ENCODE data around the gene BTBD6. TPM values are rescaled to one million over a fixed set of nuclear protein-coding genes. Genes with fewer than 3 reads are reported as not detected.
"Not testable (repeated sequence)": the region's sequence is repeated elsewhere in the genome, so short reads cannot be mapped to it uniquely, and the experiment has no call there.

The BTBD6 gene
- total RNA-seq, 1 donor from 2014 or later = 167 TPM

GRCh38 chr14:105292826-105293711 is 44.7 kb downstream of the BTBD6 start:
- no peak for DNase-seq (ENCODE audit: low read depth)

- peak; percentile 43 for DNase-seq (ENCODE audit: low read depth)
These were observed 45.8 kb downstream of the BTBD6 start for GRCh38 chr14:105294142-105294597.

- not testable (repeated sequence) for DNase-seq (ENCODE audit: low read depth)
These were observed 49.0 kb downstream of the BTBD6 start for GRCh38 chr14:105297311-105297710.

GRCh38 chr14:105299654-105300541 is 51.6 kb downstream of the BTBD6 start:
- no peak for DNase-seq (ENCODE audit: low read depth)

Other genes starting within 250 kb of the BTBD6 start
- gene CDCA4, start 227.4 kb upstream of the BTBD6 start, total RNA-seq = 12.9 and 15.9 TPM in 2 replicates
- not detected in 2 replicates for gene GPR132, start 183.1 kb upstream of the BTBD6 start, total RNA-seq
- 32.5 and 42.7 TPM in 2 replicates for gene JAG2, start 79.8 kb upstream of the BTBD6 start, total RNA-seq
- 33.2 and 40.9 TPM in 2 replicates for gene NUDT14, start 67.2 kb upstream of the BTBD6 start, total RNA-seq
- 80.5 and 147 TPM in 2 replicates for gene BRF1, start 52.5 kb downstream of the BTBD6 start, total RNA-seq
- gene PACS2, start 66.2 kb downstream of the BTBD6 start, total RNA-seq = 240 and 302 TPM in 2 replicates
- gene TEX22, start 150.0 kb downstream of the BTBD6 start, total RNA-seq = 0.10 and 0.32 TPM in 2 replicates
- 44.0 and 50.9 TPM in 2 replicates for gene MTA1, start 171.3 kb downstream of the BTBD6 start, total RNA-seq
- gene CRIP2, start 226.3 kb downstream of the BTBD6 start, total RNA-seq = 586 and 856 TPM in 2 replicates
- 0.99 and 2.6 TPM in 2 replicates for gene CRIP1, start 238.4 kb downstream of the BTBD6 start, total RNA-seq
- 9.3 and 14.4 TPM in 2 replicates for gene TEDC1, start 242.7 kb downstream of the BTBD6 start, total RNA-seq